T-helper 17 cell (primary cell): ENCODE results near the gene KCNE1. TPM values are rescaled to one million over a fixed set of nuclear protein-coding genes. Genes with fewer than 3 reads are reported as not detected.

Source experiments
- ATAC-seq: fragments of 150-1000 bp; cut with Tn5 transposase; 2 replicates; pipeline ENCODE4 v1.10.0; 2021; ENCODE audit warnings: mild to moderate bottlenecking, moderate library complexity
- DNase-seq, 3 donors: peaks; one replicate each; pipeline versions ENCODE4 v3.0.0 to v3.0.0-alpha.2; 2020 to 2021
- H3K9me3 ChIP-seq: one replicate; pipeline ENCODE4 v1.7.0; 2013; ENCODE audit warnings: low read length, mild to moderate bottlenecking; ENCODE audit not compliant: control insufficient read depth, poor library complexity, severe bottlenecking
- H3K27ac Mint-ChIP-seq: one replicate; pipeline ENCODE4 v1.8.0; 2022; ENCODE audit warnings: mild to moderate bottlenecking, moderate library complexity, mixed read lengths
- H3K27me3 Mint-ChIP-seq: one replicate; pipeline ENCODE4 v1.8.0; 2022; ENCODE audit warnings: mixed read lengths
- H3K36me3 Mint-ChIP-seq: one replicate; pipeline ENCODE4 v1.8.0; 2022; ENCODE audit warnings: low read depth, mixed read lengths
- H3K4me1 Mint-ChIP-seq: one replicate; pipeline ENCODE4 v1.8.0; 2022; ENCODE audit warnings: mild to moderate bottlenecking, mixed read lengths
- H3K4me3 Mint-ChIP-seq: one replicate; pipeline ENCODE4 v1.8.0; 2022; ENCODE audit warnings: mild to moderate bottlenecking, moderate library complexity, mixed read lengths
- total RNA-seq, 4 donors: library from RNA in 2 of 4; stranded (reverse) in 2 of 4; gene quantifications; one replicate each; pipeline ENCODE4 v1.2.3 and lab custom pipeline; 2022 to 2026

Gene KCNE1
- total RNA-seq, 2 donors from 2014 or later: 0.37 TPM; not detected in 1

DNA sequence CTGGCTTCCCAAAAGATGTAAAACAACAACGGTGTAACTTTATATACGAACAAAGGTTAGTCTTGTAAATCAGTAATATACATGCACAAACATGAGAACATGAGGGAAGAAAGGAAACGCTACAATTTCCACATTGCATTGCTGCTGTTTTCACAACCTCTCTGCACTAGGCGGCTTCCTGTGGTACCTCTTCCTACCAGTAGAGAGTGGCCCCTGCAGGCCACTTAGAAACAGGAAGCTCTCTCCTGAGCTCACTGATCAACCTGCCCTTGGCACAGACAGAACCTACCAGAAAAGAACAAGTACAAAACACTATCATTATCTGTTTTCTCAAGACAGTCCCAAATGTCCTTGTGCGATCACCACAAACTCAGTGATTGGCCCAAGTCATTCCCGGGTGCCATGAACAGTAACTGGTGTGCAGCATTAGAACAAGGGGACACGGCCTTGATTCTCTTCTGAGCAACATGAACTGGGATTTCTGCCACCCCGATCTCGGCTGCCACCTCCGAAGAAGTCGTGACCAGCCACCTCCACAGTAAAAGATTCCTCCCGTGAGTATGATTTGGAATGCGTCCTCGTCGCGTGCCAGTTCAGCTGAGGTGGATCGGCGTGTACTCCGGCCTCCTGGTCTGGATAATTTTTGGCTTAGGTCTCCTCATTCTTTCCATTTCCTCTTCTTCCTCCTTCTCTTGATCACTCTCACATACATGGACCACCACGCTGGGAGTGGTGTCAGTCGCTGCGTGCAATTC lies 5.7 kb upstream of the KCNE1 start:
- H3K9me3 ChIP-seq: no peaks in the 10 kb centered on the region
- ATAC-seq (peak; percentile 47), DNase-seq (no peak)
- H3K4me3 Mint-ChIP-seq: no peak overlapping the region
- H3K36me3 Mint-ChIP-seq: peaks cover 7% of the 10 kb centered on the region
- no peak overlapping the region for H3K27ac Mint-ChIP-seq
- no peaks in the 10 kb centered on the region for H3K27me3 Mint-ChIP-seq
- H3K4me1 Mint-ChIP-seq: peaks cover 3% of the 10 kb centered on the region

DNA sequence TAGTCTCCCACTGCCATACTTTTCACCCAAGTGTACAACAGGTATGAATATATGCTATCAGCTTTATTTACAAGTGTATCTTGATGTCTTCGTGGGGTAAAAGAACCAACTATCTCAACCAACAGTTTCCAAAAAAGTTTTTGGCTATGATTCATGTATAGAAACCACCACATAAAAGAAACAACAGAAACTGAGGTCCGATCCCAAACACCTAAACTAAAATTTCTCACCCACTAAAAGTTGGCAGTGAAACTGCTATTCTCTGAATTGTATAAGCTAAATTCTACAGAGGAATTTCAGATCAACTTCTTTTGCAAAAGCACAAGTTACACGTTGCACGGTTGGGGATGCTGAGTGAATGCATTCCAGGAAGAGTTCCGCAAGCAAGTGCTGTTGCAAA lies 5.0 kb upstream of the KCNE1 start:
- H3K36me3 Mint-ChIP-seq: peaks cover 7% of the 10 kb centered on the region
- H3K9me3 ChIP-seq: no peaks in the 10 kb centered on the region
- no peak overlapping the region for H3K27ac Mint-ChIP-seq
- DNase-seq (no peak), ATAC-seq (no peak)
- no peak overlapping the region for H3K4me3 Mint-ChIP-seq
- peaks cover 3% of the 10 kb centered on the region for H3K4me1 Mint-ChIP-seq
- H3K27me3 Mint-ChIP-seq: no peaks in the 10 kb centered on the region

DNA sequence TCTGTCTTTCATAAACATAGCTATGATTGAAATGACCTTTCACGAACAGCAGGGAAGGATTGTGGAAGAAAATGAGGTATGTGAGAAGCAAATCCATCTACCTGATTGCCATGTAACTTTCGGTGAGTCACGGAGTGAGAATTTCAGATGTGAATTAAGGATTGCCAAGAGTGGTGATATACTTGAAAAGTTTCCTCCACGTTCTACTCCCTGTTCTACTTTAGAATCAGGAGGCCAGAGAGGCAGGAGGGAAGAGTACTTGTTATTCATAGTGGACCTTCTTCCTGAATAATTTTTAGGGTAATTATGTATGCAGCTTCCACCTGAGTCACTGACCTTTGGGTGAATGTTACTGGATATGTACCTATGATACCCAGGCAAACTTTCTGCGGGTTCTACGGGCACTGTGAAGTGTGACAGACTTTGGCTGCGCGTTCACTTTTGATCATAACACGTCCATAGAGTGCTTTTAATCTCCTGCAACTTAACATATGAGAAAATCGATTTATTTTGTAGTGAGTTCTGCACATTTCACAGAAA lies 2.6 kb upstream of the KCNE1 start:
- DNase-seq: no peak
- H3K27ac Mint-ChIP-seq: no peak overlapping the region
- H3K36me3 Mint-ChIP-seq: peaks cover 3% of the 10 kb centered on the region
- no peaks in the 10 kb centered on the region for H3K27me3 Mint-ChIP-seq
- H3K4me3 Mint-ChIP-seq: no peak overlapping the region
- no peak for ATAC-seq
- H3K9me3 ChIP-seq: no peaks in the 10 kb centered on the region
- H3K4me1 Mint-ChIP-seq: peaks cover 6% of the 10 kb centered on the region

DNA sequence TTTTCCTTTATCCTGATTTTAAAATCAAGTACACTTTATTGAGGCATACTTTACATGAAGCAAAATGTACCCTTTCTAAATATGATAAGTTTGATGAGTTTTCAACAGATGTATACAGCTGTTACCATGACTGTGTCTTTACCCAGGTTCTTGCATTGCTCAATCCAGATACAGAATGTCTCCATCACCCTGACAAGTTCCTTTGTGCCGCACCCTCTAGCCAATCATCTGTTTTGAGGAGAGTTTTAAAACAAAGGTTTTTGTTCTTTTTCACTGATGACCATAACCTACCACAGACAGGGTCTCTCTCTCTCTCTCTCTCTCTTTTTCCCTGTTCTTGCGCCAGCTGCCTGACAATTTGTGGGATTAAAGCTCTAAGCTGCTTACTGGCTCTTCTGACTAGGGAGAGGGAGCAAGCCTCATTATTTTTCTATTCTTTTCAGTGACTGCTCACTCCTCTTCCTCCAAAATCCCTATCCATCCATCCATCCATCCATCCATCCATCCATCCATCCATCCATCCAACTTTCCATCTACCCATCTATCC lies 1.2 kb upstream of the KCNE1 start:
- Mint-ChIP-seq H3K4me1 (peaks cover 6% of the 10 kb centered on the region), H3K27me3 (no peaks in the 10 kb centered on the region), H3K36me3 (peaks cover 3% of the 10 kb centered on the region), H3K4me3 (no peak overlapping the region), H3K27ac (no peak overlapping the region)
- ATAC-seq: no peak
- no peaks in the 10 kb centered on the region for H3K9me3 ChIP-seq
- DNase-seq: no peak

DNA sequence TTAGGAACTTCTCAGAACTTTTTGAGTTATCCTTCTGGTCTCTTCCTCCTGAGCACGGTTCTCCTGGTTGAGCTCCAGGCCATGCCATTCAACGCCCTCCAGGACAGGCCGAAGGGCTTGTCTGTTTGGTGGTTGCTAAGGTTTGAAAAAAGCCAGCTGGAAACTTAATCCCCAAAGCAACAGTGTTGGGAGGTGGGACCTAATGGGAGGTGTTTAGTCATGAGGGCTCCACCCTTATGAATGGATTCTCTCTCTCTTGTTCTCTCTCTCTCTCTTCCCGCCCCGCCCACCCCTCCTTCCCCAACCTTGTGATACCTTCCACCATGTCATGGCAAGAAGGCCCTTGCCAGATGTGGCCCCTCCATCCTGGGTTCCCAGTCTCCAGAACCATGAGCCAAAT lies 829 bp downstream of the KCNE1 start:
- peaks cover 14% of the 10 kb centered on the region for H3K27me3 Mint-ChIP-seq
- H3K27ac Mint-ChIP-seq: no peak overlapping the region

DNA sequence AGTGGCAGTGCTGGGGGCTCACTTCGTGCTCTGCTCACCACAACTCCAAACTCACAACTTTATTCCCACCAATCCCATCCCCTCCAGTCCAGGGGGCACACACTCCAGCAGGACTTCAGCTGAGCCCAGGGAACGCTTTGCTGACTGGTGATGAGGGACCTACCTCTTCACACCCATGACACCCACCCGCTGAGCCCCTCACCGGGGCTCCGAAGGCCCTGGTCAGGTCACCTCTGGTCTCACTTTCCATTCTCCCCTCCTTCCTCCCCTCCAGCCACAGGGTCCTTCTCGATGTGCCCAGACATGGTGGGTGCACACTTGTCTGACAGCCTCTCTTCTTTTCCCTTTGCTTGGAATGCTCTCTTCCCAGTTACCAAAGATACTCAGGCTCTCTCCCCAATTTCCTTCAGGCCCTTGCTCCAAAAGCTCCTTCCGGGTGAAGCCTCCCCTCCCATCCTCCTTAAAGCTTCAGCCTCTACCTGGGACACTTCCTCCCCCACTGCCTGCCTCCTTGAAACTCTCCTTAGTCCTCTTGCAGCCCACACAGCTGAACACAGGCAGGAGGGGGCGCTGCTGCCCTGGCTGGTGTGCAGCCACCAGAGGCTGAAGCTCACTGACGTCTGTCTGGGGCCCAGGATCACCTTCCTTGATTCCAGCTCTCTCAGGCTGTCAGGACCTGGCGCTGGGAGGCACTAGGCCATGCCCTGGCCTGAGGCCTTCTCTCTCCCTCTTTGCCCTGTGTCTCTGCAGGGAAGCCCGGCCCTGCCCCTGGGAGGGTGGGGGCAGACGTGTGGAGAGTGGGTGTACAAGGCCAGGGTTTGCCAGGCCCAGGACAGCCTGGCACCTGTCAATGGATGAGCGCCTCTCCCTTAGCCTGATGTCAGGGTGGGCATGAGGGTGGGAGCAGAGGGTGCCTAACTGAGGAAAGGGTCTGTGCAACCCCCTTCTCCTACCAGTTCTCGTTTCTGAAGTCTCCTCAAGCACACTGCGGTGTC lies 1.6 kb downstream of the KCNE1 start:
- H3K9me3 ChIP-seq: no peaks in the 10 kb centered on the region
- Mint-ChIP-seq H3K36me3 (no peaks in the 10 kb centered on the region), H3K27me3 (peaks cover 16% of the 10 kb centered on the region), H3K27ac (no peak overlapping the region), H3K4me1 (peaks cover 6% of the 10 kb centered on the region), H3K4me3 (no peak overlapping the region)
- no peak for ATAC-seq
- no peak for DNase-seq

More for the DNA sequence above, 829 bp downstream of the KCNE1 start:
- no peak for ATAC-seq
- H3K4me1 Mint-ChIP-seq: peaks cover 6% of the 10 kb centered on the region
- no peak for DNase-seq
- no peaks in the 10 kb centered on the region for H3K36me3 Mint-ChIP-seq
- H3K4me3 Mint-ChIP-seq: no peak overlapping the region
- H3K9me3 ChIP-seq: no peaks in the 10 kb centered on the region

DNA sequence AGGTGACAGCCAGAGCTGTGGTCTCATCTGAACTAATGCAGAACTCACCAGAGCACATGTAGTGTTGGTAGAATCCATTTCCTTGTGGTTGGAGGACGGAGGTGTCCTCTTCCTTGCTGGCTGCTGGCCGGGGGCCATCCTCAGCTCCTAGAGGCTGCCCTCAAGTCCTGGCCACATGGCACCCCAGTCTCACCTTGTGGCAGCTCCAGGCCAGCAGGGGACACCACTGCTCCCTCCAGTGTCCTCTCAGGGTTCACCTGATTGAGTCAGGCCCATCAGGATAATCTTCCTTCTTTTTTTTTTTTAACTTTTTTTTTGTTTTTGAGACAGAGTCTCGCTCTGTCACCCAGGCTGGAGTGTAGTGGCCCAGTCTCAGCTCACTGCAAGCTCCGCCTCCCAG lies 2.9 kb downstream of the KCNE1 start:
- DNase-seq (no peak), ATAC-seq (no peak)
- Mint-ChIP-seq H3K4me3 (no peak overlapping the region), H3K4me1 (peaks cover 6% of the 10 kb centered on the region), H3K36me3 (no peaks in the 10 kb centered on the region), H3K27me3 (peaks cover 17% of the 10 kb centered on the region), H3K27ac (no peak overlapping the region)
- H3K9me3 ChIP-seq: no peaks in the 10 kb centered on the region

DNA sequence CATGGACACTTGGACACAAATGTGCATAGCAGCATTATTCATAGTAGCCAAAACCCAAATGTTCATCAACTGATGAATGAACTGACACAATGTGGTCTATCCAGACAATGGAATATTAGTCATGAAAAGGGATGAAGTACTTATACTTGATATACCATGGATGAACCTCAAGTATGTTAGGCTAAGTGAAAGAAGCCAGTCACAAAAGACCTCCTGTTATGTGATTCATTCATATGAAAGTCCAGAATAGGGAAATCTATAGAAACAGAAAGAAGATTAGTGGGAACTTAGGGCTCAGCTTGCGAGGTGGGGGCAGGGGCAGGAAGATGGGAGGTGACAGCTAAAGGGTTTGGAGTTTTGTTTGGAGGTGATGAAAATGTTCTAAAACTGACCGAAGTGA lies 7.4 kb downstream of the KCNE1 start:
- Mint-ChIP-seq H3K27ac (no peak overlapping the region), H3K4me3 (no peak overlapping the region), H3K27me3 (peaks cover 26% of the 10 kb centered on the region), H3K4me1 (peaks cover 3% of the 10 kb centered on the region), H3K36me3 (no peaks in the 10 kb centered on the region)
- DNase-seq (no peak), ATAC-seq (no peak)
- H3K9me3 ChIP-seq: peaks cover 2% of the 10 kb centered on the region

DNA sequence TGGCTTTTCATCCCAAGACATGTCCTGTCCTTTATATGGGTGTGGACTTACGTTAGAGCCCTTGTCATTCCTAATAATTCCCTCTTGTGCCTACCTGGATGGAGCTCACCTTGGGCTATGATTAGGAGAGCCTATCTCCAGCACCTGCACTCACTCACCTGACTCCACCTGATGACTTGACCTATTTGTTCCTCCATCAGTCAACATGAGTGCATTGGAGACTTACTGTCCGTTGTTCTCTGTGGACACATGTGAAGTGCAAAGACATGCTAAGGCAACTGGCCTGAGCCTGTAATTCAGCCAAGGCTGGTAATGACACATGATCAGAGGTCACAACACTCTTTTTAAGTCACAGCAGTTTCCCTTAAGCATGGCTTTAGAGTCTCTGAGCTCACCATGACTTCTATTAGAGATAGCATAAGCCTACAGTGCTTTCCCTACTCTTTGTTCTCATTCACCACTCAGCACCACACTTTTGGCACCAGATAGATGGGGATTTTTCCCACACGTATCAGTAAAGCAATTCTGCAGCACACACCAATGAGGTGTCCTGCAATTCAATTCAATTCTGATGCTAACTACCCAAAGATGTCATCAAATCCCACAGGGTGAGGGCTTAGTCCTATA lies 9.4 kb downstream of the KCNE1 start:
- ATAC-seq: no peak
- H3K9me3 ChIP-seq: peaks cover 2% of the 10 kb centered on the region
- Mint-ChIP-seq H3K36me3 (no peaks in the 10 kb centered on the region), H3K4me1 (peaks cover 3% of the 10 kb centered on the region), H3K4me3 (no peak overlapping the region), H3K27me3 (peaks cover 26% of the 10 kb centered on the region), H3K27ac (no peak overlapping the region)
- no peak for DNase-seq

DNA sequence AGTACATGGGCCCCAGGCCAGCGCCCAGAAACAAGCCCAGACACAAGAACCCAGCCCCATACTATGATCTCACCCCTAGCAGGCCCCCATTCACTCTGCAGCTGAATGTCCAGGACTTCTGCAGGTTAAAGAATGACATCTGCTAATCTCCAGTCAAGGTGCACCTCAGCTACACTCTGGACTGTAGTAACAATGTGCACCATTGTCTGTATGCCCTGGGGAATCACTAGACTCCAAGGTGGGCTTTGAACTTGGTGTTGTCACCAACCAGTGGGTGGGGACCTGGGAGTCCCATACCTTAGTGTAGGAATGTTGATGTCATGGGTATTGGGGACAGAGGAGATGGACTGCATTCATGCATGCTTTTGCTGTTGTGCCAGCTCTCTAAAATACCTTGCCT lies 10.3 kb downstream of the KCNE1 start:
- no peak overlapping the region for H3K27ac Mint-ChIP-seq
- H3K4me1 Mint-ChIP-seq: no peaks in the 10 kb centered on the region
- DNase-seq (no peak), ATAC-seq (no peak)
- H3K36me3 Mint-ChIP-seq: no peaks in the 10 kb centered on the region
- peaks cover 18% of the 10 kb centered on the region for H3K27me3 Mint-ChIP-seq
- H3K9me3 ChIP-seq: peaks cover 2% of the 10 kb centered on the region
- no peak overlapping the region for H3K4me3 Mint-ChIP-seq

DNA sequence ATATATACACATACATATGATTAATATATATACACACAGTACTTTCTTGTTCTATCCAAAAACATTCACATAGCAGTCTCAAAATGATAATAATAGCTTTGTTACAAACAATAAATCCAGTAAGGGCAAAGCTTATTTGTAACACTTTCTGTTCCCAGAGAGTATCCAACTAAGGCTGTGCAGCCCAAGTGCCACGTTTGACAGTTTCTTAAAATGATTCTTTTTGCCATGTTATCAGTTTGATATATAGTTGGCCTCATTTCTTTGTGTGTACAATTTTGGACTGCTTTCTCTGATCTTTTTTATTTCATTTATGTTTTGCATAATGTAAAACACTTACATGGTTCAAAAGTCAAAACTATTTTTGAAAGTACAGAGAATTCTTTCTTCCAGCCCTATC lies 11.8 kb downstream of the KCNE1 start:
- Mint-ChIP-seq H3K27ac (no peak overlapping the region), H3K36me3 (no peaks in the 10 kb centered on the region), H3K4me3 (no peak overlapping the region), H3K27me3 (peaks cover 10% of the 10 kb centered on the region), H3K4me1 (no peaks in the 10 kb centered on the region)
- ATAC-seq (no peak), DNase-seq (no peak)
- peaks cover 2% of the 10 kb centered on the region for H3K9me3 ChIP-seq

DNA sequence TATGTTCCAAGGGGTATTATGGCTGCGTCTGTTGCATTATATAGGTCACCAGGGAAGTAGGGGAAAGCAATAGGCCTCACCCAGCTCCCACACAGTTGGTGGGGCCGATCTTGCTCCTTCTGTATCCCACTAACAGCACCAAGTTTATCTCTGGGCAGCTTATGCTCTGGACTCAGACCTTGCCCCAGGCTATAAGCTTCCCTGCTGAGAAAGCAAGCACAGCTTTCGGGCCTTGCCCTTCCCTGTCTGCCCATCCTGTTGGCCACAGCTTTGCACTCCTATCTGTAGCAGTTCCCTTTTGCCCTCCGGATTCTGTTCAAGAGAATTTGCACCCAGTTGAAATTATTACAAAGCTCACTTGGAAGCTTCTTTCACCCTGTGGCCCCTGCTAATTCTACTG lies 12.9 kb downstream of the KCNE1 start:
- Mint-ChIP-seq H3K27me3 (peaks cover 9% of the 10 kb centered on the region), H3K4me1 (no peaks in the 10 kb centered on the region), H3K27ac (no peak overlapping the region), H3K4me3 (no peak overlapping the region), H3K36me3 (no peaks in the 10 kb centered on the region)
- DNase-seq (no peak), ATAC-seq (no peak)
- H3K9me3 ChIP-seq: peaks cover 2% of the 10 kb centered on the region

DNA sequence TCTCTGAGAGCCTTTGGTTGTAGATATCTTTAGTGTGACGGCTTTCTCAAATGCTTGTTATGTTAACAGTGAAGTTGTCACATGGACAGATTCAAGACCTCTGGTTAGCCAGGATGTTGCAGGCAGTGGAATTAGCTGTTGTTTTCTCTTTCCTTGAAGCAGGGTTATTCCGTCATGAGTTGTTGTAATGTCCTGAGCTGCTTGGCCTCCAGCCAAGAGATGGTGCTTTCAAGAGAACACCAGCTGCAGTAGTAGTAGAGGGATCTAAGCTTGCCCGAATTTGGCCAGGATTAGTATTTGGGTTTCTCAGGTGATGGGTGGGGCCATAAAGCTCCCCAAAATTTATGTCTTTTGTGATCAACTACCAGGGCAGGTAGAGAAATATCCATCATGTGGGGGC lies 13.4 kb downstream of the KCNE1 start:
- H3K4me1 Mint-ChIP-seq: no peaks in the 10 kb centered on the region
- peaks cover 2% of the 10 kb centered on the region for H3K9me3 ChIP-seq
- peaks cover 4% of the 10 kb centered on the region for H3K27me3 Mint-ChIP-seq
- DNase-seq: no peak
- H3K4me3 Mint-ChIP-seq: no peak overlapping the region
- no peaks in the 10 kb centered on the region for H3K36me3 Mint-ChIP-seq
- no peak for ATAC-seq
- no peak overlapping the region for H3K27ac Mint-ChIP-seq
